Measurements from ENCODE around the gene SPATA24.
"Not testable (repeated sequence)": the region's sequence is repeated elsewhere in the genome, so short reads cannot be mapped to it uniquely, and the experiment has no call there.

SPATA24 gene

GRCh38 chr5:139381837-139382761, 21.8 kb downstream of the SPATA24 start:
- DNase-seq = no peak

GRCh38 chr5:139379626-139380449, 24.1 kb downstream of the SPATA24 start:
- no peak for DNase-seq

GRCh38 chr5:139378941-139379361, 24.9 kb downstream of the SPATA24 start:
- DNase-seq = no peak

DNA sequence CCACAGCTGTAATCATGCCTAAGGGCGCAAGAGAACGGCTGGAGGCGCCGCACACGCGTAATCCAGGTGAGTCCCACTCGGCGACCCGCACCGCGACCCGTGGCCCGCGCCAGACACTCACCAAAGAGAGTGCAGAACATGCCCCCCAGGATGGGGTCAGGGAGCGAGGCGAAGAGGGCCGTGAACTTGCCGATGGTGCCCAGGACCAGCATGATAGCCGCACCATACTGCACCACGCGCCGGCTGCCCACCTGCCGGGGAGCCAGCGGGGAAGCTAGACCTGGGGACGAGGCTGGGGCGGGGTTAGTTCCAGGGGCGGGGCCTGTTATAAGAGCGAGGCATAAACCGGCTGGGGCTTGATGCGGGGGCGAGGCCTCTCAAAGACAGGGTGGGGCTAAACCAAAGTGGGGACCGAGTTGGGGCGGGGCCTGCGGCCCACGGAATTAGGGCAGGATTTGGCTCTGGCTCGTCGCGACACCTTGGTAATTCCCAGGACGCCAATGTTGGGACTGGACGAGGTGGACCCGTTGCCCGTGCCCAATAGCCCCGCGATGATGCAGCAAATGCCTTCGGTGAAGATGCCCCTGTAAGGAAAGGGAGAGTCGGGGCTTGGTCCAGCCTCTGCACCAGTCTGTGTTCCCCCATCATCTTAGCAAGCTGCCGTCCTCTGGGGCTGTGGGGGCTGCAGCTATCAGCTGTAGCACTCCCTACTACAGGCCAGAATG, 25.6 kb downstream of the SPATA24 start:
- no peak for DNase-seq

DNA sequence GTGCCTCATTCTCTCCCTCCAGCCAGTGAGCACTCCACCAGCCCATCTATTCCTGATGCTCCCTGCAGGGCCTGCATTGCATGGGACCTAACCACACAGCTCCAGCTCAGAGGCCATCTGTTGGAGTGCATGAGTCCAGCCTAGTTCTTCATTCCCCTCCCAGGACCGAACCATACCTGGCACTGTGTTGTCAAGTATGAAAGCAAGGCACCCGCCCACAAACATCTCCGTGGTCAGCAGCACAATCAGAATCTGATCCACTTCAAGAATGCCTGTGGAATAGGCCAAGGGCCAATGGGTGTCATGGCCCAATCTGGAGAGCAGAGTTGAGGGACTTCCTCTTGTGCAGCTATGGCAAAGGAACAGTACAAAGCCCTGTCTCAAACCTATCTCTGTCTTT, 26.7 kb downstream of the SPATA24 start:
- no peak for DNase-seq

DNA sequence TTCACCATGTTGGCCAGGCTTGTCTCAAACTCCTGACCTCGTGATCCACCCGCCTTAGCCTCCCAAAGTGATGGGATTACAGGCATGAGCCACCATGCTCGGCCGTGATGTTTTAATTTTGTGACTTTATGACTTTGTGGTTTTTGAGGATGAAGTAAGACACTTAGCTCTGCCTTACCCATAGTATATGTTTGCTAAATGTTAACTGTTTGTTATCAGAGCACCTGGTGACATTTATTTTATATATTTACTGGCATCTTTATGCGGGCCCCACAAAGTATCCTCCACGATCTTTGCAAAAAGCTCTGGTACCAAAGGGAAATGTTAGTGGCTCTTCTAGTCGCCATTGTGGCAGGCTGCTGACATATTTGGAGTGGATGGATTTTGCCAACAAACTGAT, 27.5 kb downstream of the SPATA24 start:
- DNase-seq = no peak

DNA sequence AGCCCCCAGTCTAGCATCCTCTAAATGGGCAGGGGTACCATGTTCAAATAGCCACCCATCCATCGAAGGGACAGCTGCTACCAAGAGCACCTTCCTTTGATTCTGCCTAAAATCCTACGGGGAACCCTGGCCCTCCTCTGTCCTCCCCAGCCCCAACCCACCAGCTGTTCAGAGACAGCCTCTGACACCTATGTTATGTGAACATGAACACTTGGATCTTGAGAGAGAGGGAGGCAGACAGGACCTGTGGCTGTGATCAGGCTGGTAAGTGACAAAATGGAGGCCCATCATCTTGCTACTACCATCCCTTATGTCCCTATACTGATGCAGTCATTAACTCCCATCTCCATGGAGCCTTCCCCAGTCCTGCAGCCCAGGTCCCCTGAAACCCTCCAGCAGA, 29.0 kb downstream of the SPATA24 start:
- DNase-seq = no peak

- DNase-seq = no peak
Observed at GRCh38 chr5:139371482-139372435, 32.1 kb downstream of the SPATA24 start.

- no peak for DNase-seq
Observed at GRCh38 chr5:139369181-139369580, 34.7 kb downstream of the SPATA24 start.

DNA sequence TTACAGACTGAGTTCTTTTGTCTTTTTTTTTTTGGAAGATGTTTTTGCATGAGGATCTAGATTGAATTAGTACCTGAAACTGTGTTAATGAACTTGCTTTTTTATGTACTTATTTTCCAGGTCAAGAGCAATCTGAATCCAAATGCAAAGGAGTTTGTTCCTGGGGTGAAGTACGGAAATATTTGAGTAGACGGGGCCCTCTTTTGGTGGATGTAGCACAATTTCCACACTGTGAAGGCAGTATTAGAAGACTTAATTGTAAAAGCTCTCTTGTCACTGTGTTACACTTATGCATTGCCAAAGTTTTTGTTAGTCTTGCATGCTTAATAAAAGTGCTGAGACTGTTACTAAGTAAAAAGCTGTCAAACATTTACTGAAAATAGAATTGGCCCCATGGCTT, 35.3 kb downstream of the SPATA24 start:
- no peak for DNase-seq

DNA sequence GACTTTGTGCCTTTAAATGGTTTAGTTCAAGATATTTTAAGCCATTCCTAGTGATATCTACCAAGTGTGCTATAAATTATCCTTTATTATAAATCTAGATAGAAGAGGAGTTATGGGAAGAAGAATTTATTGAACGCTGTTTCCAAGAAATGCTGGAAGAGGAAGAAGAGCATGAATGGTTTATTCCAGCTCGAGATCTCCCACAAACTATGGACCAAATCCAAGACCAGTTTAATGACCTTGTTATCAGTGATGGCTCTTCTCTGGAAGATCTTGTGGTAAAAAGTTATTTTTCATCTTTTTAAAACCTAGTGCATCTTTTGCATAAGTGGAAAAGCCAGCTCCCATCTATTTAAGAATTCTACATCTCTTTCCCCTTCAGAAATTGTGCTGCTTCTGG, 39.4 kb downstream of the SPATA24 start:
- no peak for DNase-seq

DNA sequence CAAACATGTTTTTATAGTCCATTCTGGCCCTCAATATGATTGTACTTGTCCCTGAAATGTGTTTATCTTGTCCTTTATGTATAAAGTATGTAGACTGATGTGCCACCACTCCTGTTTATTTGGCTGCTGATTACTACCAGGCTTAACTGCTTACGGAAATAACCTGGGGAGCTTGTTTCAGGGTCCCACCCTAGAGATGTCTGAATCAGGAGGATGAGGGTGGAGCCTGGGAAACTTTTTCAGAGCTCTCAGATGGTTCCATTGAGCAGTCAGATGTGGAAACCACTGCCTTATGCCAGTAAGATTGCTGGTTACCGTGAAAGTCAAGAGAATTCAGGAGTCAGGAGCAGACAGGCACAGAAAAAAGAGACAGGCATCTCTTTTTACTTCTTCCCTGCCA, 40.0 kb downstream of the SPATA24 start:
- no peak for DNase-seq

DNA sequence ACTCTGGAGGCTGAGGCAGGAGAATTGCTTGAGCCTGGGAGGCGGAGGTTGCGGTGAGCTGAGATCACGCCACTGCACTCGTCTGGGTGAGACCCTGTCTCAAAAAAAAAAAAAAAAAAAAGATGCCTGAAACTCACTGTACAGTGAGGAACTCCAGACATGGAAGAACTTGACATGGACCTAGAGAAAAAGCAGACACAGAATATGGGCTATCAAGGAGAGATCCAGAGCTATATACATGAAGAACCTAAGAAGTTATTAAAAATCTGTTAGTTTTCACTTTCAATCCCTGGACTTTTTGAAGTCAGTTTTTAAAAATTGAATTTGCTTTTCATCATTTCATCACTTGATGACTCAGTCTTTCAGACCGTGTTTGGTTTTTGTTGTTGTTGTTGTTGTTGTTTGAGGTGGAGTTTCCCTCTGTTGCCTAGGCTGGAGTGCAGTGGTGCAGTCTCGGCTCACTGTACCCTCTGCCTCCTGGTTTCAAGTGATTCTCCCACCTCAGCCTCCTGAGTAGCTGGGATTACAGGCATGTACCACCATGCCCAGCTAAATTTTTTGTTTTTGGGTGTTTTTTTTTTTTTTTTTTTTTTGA, 42.0 kb downstream of the SPATA24 start:
- DNase-seq = no peak

GRCh38 chr5:139360384-139360783, 43.5 kb downstream of the SPATA24 start:
- no peak for DNase-seq

GRCh38 chr5:139358064-139358463, 45.8 kb downstream of the SPATA24 start:
- DNase-seq = no peak

- not testable (repeated sequence) for DNase-seq
Observed at GRCh38 chr5:139355900-139356299, 48.0 kb downstream of the SPATA24 start.

DNA sequence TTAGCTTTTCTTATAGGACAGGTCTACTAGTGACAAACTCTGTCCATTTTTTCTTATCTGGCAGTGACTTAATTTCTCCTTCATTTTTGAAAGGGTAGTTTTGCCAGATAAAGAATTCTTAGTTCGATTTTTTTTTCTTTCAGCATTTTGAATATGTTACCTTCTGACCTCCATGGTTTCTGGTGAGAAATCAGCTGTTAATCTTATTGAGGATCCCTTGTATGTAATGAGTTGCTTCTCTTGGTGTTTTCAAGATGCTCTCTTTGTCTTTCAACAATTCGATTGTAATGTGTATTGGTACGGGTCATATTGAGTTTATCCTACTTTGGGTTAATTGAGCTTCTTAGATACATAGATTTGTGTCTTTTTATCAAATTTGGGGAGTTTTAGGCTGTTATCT, 49.7 kb downstream of the SPATA24 start:
- DNase-seq = no peak

DNA sequence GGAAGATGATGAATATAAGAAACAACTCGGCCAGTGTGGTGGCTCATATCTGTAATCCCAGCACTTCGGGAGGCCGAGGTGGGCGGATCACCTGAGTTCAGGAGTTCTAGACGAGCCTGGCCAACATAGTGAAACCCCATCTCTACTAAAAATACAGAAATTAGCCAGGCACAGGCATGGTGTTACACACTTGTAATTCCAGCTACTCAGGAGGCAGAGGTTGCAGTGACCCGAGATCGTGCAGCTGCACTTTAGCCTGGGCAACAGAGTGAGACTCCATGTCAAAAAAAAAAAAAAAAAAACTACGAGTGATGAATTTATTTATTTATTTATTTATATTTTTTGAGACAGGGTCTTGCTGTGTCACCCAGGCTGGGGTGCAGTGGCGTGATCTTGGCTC, 56.0 kb downstream of the SPATA24 start:
- DNase-seq = not testable (repeated sequence)
